HG03280 (cell line): ENCODE data around the gene PRKG2.
"Not testable (repeated sequence)": the region's sequence is repeated elsewhere in the genome, so short reads cannot be mapped to it uniquely, and the experiment has no call there.

Source experiments
- ATAC-seq: cut with Tn5 transposase; IDR thresholded peaks from one replicate; pipeline ENCODE4 v1.9.1; 2021; ENCODE audit warnings: mild to moderate bottlenecking, moderate library complexity; ENCODE audit not compliant: unreplicated experiment

Gene PRKG2, protein sequence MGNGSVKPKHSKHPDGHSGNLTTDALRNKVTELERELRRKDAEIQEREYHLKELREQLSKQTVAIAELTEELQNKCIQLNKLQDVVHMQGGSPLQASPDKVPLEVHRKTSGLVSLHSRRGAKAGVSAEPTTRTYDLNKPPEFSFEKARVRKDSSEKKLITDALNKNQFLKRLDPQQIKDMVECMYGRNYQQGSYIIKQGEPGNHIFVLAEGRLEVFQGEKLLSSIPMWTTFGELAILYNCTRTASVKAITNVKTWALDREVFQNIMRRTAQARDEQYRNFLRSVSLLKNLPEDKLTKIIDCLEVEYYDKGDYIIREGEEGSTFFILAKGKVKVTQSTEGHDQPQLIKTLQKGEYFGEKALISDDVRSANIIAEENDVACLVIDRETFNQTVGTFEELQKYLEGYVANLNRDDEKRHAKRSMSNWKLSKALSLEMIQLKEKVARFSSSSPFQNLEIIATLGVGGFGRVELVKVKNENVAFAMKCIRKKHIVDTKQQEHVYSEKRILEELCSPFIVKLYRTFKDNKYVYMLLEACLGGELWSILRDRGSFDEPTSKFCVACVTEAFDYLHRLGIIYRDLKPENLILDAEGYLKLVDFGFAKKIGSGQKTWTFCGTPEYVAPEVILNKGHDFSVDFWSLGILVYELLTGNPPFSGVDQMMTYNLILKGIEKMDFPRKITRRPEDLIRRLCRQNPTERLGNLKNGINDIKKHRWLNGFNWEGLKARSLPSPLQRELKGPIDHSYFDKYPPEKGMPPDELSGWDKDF

GRCh38 chr4:81214881-81215868 is at the start of gene PRKG2:
Gene PRKG2 (minus strand): TSS chr4:81215222. CDS start chr4:81205047, 10,175 bp downstream.
- no peak for ATAC-seq

DNA sequence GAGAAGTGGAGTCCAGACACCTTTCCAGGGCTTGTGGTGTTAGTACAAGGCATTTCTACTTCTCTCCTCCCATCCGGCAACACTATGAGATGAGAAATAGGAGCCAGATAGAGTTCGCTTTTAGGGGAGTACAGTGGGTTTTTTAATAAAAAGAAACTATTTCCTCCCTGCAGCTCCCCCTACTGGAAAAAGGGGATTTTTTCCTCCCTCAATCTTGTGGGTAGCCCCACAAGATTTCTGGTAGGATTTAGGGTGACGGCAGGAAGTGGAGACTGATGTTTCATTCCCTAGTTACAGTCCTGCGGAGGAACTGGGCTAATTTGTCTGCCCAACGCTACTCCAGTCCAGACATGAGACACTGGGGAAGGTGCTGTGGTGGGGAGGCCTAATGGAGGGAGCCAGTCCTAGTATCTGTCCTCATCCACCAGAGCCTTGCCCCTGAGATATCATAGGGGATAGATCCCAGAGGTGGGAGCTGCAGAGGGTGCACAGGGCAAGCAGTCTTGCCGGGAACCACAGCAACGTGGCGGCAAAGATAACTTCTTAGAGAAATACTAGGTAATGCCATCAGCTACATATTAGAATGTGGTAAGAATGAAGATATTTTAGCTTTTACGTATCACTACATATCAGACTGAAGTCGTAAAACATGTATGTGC is 45.5 kb upstream of the PRKG2 start:
- ATAC-seq, result no peak

DNA sequence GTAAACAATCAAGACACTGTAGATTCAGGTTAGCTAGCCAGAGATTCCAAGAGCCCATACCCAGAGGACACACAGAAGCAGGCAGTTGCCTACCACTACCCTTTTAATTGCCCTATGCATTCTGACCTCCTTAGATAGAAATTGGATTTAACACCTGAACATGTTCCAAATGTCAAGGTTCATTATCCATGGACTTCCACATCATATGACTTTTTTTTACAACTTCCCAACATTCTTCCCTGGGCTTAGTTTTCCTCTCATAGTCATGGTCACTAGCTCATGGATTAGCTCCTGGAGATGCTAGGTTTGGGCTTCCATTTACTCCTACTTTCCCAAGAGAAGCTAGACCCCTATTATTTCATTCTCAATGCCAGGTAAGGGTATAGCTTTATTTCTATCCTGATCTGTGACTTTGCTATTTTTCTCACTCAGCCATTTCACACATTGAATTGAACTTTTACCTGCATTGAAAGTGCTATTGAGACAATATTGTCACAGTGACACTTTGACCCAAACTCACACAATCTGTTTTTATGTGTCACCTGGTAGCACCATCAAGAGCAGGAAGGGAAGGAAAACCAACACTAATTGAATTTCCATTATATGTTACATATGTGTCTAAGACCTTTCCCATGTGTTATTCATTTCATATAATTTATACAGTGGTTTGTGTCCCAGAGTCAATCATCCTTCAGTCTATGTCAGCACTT is 44.0 kb upstream of the PRKG2 start:
- ATAC-seq, result no peak

DNA sequence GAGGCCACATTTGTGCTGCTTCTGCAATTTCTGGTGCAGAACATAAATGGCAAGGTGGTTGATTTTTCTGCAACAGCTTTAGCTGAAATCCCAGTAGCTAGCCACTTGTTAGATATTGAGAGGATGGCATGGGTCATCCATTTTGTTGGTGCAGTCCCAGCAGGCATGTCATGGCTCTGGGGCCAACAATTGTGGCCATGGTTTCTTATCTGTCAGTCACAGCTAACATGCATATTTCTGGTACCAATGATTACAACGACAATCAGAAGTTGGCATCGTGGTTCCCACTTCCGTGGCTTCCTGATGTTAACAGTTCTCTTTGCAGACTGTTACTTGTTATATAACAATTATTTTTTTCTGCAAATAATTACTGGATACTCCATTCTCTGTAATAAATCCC is 42.8 kb upstream of the PRKG2 start:
- no peak for ATAC-seq

DNA sequence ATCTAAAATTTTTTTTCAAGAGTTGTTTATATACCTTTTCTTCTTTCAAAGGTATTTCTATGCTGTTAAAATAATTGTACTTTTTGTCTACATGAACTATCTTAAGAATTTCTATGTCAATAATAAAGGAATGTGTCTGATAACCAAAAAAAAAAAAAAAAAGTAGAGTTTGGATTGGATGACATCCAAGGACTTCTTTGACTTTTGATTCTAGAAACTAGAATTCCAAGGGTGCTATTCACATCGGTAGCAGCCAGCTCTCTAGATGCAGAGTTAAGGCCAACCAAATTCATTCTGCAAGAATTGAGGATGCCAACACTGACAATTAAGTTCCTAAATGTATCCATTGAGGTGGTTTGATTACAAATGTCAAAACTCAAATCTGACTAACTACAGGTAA is 42.0 kb upstream of the PRKG2 start:
- no peak for ATAC-seq

DNA sequence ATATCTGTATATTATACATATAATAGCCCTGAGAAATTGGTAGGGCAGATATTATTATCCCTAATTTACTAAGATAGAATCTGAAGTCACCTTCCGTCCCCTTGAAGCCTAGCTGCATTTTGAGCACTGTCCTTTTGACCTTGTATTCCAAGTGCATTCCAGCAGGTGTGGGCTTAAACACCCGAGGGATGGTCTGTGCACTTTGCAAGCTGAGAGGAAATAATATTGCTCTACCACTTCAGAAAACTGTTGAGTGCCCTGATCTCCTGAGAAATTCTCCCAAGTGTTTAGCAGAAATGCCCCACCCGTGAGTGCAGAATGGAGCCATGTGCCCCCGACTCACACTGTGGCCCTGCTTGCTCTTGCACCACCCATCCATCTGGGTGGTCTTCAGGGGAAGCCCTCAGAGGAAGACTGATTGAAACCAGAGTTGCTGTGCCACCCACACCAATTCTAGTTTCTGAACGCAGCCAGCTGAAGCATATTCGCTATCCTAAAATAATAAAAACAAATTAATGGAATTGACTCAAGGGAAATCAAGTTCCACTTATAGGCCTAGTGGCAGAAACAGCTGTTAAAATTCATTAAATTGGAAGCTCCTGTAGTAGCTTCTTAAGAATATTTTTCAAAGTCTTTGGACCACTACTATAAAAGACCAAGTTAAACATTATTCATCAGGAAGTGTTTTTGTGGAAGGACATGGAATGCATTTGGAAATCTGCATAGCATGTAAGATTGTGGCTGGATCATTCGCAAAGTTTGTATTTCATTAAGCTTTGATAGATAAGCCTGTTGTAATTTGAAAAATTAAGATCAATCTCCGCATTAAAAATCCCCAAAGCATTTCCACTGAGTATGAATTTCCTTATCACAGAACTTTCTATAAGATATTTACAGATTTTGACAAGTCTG is 41.3 kb upstream of the PRKG2 start:
- ATAC-seq, result no peak

DNA sequence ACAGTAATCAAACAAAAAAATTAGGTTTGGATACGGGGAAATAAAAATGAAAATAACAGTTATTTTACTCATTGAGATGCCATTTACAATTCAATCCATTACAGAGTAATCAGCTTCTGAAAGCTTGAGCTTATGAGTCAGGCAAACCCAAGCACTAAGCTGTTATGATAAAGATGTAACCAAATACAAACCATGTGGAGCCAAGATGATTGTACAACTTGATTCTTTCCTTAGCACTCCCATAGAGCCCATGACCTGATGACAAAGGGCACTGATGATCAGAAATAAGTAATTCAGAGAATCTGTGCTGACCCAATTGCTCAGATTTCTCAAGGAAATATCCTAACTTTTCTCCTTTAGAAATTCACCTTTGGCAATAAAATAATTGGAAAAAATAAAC is 40.5 kb upstream of the PRKG2 start:
- no peak for ATAC-seq

- no peak for ATAC-seq
Measured at GRCh38 chr4:81250430-81250829, 35.4 kb upstream of the PRKG2 start.

DNA sequence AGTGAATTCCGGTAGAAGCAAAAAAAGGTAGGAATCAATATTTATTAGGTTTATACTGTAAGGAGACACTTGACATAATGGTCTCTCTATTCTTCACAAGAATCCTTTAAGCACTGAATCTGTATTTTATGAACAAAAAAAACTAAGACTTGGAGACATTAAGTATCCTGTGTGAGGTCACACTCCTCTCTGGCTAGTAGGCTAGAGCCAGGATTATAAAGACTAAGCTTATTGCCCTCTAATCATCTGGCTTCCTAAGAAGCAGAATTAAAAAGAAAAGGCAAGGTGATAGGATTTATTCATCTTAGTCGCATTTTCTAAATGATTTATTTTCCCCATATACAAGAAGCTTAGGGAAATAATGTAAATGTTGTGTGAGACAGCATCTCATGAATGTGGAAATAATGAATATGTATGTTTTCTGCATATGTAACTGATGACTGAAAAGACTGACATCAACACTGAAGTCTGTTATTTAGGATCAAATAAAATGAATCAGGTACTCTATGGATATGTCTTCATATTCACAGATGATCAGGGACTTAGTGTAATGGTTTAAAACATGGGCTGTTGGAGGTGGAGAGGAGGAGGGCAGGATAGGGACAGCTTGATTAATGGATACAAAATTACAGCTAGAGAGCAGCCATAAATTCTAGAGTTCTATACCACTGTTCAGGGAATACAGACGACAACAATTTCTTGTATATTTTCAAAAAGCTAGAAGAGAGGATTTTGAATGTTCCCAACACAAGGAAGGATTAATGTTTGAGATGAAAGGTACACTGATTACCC is 30.4 kb upstream of the PRKG2 start:
- no peak for ATAC-seq

GRCh38 chr4:81237791-81238190 is 22.8 kb upstream of the PRKG2 start:
- ATAC-seq, result no peak

DNA sequence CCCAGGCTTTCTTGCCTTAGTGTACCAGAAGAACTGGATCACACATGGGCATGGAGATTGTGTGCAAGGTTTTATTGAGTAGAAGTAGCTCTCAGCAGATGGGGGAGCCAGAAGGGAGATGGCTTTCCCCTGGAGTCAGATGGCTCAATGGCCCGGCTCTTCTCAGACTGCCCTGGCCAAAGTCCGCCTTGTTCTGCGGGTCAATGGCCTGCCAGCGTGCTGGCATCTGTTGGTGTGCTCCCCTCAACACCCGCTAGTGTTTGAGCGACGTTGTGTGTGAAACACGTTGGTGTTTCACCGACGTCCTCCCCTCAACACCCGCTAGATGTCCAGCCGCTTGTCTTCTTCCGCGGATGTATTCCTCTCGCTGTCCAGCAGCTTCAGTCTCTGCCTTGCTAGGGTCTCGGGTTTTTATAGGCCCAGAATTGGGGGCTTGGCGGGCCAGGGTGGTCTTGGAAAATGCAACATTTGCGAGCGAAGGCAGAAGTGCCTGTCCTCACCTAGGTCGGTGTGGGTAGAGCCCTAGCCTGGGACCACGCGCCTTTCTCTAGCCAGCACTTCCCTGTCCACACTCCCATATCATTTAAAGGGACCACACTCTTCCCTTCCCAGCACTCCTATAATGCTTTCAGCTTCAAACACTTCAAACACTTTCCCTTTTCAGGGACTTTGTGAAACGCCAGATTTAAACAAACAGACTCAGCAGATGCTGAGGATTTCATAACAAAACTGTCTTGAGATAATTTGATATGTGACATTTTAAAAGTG is 21.1 kb upstream of the PRKG2 start:
- no peak for ATAC-seq

DNA sequence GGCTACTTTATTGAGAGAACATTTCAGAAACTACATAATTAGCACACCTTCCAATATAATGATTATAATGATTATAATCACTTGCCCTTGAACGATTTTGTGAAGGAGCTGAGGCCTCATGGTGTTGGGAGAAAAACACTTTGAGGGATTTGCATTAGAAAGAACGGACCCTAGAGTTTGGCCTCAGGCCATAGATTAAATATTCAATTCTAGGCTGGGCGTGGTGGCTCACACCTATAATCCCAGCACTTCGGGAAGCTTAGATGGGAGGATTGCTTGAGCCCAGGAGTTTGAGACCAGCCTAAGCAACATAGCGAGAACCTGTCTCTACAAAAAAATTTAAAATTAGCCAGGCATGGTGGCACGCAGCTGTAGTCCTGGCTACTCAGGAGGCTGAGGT is 12.9 kb upstream of the PRKG2 start:
- ATAC-seq, result no peak

GRCh38 chr4:81227138-81227537 is 12.1 kb upstream of the PRKG2 start:
- ATAC-seq, result no peak

- no peak for ATAC-seq
Measured at GRCh38 chr4:81225252-81225651, 10.2 kb upstream of the PRKG2 start.

- ATAC-seq, result not testable (repeated sequence)
Measured at GRCh38 chr4:81222082-81222472, 7.1 kb upstream of the PRKG2 start.

DNA sequence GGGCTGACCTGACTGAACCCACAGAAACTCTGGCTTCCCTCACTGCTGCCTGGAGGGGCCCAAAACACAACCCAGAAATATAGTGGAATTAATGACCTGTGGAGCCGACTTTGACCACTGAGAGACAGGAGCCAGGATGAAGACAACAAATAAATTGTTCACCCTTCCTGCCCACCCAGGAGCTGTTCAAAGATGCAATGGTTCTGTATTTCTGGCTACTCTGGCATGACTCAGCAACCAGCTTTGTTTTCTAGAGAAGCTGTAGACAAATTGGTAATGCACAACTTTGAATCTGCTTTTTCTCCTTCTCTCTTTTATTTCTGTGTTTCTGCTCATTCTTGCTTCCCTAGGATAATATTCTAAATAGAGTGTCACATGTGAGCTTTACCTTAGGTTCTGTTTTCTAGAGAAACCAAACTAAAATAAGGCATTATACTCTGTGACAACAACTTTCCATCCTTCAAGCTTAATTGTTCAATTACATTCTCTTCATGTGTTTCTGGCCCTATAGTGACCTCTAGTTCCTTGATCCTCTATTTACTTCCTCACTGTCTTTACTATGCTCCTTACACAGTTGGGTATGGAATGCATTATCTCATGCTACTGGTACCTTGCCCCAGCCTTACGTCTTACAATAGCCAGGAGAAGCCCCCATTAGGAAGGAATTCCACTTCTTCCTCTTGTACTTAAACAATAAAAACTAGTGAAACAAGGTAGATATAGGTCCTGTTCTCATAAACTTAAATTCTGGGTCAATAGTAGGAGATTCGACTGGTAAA is 6.5 kb upstream of the PRKG2 start:
- no peak for ATAC-seq

- ATAC-seq, result no peak
Measured at GRCh38 chr4:81220271-81220670, 5.2 kb upstream of the PRKG2 start.
